ENCODE measurements around the gene PODNL1.
"Not testable (repeated sequence)": the region's sequence is repeated elsewhere in the genome, so short reads cannot be mapped to it uniquely, and the experiment has no call there.

PODNL1 gene

DNA sequence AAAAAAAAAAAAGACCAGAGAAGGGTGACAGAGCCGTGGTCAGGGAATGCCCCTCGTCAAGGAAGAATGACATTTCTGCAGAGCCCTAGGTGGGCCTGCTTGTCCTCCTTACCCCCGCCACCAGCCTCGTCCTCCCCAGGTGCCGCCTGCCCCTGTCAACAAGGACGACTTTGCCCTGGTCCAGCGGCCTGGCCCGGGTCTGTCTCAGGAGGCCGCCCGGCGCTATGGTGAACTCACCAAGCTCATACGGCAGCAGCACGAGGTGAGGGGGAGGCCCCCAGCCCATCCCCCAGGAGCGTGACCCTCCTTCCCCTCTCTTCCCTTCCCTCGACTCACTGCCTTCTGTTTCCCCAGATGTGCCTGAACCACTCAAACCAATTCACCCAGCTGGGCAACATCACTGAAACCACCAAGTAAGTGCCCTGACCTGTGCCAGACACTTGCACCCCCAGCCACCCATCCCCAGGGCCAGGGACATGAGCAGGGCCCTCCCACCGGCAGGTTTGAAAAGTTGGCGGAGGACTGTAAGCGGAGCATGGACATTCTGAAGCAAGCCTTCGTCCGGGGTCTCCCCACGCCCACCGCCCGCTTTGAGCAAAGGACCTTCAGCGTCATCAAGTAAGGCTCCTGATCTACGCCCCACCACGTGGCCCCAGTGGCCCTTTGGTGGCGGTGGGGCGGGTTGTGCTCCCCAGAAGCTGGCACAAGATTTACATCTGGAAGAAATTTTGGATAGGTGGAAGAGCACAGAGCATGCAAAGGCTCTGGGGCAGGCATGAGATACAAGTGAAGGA lies 14.8 kb downstream of the PODNL1 start:
- no peak for DNase-seq

DNA sequence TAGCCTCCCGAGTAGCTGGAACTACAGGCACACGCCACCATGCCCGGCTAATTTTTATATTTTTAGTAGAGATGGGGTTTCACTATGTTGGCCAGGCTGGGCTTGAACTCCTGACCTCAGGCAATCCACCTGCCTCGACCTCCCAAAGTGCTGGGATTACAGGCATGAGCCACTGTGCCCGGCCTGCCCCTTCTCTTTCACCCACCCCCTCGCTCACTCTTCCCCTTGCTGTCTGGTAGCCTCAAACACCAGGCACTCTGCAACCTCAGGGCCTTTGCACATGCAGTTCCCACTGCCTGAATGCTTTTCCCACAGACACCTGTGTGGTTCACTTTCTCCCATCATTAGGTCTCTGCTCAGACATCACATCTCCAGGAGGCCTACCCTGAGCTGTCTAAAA lies 16.1 kb downstream of the PODNL1 start:
- not testable (repeated sequence) for DNase-seq

DNA sequence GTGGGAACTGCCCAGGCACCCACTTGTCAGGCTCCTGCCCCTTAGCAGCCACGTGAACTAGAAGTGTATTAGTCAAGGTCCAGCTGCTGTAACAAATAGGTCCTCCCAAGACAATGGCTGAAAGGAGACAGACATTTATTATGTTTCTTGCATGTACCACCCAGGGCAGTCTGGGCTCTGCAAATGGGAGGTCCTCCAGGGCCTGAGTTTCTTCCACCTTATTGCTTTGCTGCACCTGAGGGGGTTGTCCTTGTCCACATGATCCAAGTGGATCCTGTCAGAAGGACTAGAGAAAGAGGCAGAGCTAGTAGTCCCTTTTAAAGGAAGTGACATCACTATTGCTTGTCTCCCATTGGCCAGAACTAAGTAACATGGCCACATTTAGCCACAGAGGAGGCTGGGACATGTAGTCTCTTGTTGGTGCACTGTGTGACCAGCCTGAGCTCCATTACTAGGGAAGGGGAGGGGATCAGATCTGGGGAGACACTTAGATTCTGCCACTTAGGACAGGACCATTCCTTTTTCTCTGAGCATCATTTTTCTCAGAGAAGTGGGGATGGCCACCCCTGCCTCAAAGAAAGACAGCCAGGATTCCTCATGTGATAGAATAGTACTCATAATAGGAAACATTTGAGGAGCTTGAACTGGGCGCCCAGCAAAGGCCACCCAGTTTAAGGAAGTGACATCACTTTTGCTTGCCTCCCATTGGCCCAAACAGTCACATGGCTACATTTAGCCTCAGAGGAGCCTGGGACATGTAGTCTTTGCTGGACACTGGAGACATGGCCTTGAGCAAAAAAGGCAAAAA lies 17.1 kb downstream of the PODNL1 start:
- DNase-seq, result peak; percentile 67 to 68

DNA sequence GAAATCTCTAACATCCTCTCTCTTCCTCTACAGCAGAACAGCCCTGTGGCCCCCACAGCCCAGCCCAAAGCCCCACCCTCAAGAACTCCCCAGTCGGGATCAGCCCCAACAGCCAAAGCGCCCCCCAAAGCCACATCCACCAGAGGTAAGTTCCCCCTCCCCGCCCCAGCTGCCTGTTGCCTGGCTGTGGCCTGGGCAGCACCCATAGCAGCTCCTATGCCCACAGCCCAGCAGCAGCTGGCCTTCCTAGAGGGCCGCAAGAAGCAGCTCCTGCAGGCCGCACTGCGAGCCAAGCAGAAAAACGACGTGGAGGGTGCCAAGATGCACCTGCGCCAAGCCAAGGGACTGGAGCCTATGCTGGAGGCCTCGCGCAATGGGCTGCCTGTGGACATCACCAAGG lies 17.7 kb downstream of the PODNL1 start:
- no peak for DNase-seq

DNA sequence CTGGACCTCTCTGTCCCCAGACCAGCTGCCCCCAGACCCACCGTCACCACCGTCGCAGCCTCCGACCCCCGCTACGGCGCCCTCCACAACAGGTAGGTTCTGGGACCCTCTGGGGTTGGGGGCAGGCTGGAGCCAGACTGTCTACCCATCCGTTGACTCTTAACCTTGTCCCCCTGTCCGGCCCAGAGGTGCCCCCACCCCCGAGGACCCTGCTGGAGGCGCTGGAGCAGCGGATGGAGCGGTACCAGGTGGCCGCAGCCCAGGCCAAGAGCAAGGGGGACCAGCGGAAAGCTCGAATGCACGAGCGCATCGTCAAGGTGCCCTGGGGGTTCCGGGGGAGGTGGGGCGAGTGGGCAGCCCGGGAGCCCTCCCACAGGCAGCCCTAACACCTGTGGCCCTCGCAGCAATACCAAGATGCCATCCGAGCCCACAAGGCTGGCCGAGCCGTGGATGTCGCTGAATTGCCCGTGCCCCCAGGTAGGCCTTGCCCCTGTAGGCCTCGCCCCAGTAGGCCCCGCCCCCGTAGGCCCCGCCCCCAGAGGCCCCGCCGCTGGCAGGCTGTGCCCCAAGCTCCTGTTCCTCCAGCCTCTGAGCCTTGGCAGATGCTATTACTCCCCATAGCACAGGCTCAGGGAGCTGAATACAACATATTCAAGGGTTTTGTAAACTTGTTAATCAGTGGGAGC lies 19.3 kb downstream of the PODNL1 start:
- DNase-seq, result no peak

DNA sequence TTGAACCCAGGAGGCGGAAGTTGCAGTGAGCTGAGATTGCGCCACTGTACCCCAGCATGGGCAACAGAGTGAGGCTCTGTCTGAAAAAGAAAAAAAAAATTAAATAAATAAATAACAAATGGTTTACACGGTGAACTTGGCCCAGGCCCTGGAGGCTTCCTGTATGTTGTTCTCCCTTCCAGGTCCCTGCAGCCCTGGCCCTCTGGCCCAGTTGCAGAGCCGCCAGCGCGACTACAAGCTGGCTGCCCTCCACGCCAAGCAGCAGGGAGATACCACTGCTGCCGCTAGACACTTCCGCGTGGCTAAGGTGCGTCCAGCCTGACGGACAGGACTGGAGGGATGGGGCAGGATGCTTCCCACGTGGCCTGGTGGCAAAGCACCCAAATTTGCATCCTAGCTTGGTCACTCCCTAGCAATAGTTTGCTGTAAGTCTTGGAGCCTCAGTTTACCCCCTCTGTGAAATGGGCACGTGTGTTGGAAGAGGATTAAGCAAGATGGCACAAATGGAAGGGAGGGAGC lies 20.3 kb downstream of the PODNL1 start:
- no peak for DNase-seq

DNA sequence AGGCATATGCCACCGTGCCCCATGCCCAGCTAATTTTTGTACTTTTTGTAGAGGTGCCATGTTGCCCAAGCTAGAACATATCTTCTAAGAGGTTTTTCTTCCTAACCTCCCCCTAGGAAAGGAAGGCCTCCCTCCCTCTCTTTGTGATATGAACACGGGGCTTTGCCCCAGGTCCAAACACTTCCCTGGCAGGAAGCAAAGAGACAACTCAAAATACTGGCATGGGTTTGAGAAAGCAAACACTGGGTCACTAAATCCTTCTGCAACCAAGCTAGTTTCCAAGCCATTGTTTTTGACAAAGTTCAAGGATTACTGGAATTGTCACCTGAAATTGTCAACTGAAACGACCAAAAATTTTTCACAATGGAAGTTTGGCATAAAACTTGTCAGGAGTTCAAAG lies 23.4 kb downstream of the PODNL1 start:
- DNase-seq, result no peak

DNA sequence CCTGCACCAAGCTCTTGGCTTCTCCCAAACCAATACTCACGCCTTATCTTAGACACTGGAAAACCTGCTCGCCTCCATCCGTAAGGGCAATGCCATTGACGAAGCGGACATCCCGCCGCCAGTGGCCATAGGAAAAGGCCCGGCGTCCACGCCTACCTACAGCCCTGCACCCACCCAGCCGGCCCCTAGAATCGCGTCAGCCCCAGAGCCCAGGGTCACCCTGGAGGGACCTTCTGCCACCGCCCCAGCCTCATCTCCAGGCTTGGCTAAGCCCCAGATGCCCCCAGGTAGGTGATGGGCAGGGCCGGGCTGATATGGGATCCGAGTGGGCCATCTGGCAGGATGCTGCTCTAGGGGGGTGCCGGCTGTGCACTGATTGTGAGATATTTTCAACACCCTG lies 24.9 kb downstream of the PODNL1 start:
- no peak for DNase-seq

DNA sequence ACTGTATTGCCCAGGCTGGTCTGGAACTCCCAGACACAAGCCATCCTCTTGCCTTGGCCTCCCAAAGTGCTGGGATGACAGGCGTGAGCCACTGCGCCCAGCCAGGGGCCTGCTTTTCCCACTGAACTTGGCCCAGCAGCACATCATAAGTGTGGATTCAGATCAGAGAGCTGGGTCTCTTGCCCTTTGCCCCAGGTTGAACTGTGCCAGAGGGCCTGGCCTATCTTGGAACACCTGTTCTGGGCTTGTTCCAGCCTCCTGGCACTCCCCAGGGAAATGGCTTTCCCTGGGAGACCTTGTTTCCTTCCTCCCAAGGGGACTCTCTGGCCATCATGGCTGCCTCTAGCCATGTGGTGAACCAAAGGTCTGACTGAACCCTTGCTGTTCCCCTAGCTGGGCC lies 28.8 kb downstream of the PODNL1 start:
- no peak for DNase-seq

DNA sequence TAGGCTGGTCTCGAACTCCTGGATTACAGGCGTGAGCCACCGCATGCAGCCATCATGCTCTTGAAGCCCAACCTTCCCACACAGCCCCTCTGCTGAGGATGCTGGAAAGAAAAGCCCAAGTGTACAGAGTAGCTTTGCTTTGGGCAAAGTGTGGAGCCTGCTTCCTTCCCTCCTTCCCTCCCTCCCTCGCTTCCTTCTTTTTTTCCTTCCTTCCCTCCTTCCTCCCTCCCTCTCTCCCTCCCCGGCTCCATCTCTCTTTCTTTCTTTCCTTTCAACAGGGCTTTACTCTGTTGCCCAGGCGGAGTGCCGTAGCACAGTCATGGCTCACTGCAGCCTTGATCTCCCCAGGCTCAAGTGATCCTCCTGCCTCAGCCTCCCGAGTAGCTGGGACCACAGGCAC lies 29.5 kb downstream of the PODNL1 start:
- no peak for DNase-seq

DNA sequence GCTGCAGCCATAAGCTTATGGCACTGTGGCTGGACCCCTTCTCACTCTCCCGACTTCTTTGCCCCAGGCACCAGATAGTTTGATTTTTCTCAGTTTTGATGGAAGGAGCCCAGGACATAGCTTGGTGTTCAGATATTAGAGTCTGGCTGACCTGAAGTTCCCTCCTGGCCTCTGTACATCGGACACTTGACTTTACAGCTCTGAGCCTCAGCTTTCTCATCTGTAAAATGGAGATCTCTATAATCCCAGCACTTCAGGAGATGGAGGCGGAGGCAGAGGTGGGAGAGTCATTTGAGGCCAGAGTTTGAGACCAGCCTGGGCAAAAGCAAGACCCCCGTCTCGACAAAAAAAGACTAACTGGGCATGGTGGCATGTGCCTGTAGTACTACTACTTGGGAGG lies 31.3 kb downstream of the PODNL1 start:
- no peak for DNase-seq

DNA sequence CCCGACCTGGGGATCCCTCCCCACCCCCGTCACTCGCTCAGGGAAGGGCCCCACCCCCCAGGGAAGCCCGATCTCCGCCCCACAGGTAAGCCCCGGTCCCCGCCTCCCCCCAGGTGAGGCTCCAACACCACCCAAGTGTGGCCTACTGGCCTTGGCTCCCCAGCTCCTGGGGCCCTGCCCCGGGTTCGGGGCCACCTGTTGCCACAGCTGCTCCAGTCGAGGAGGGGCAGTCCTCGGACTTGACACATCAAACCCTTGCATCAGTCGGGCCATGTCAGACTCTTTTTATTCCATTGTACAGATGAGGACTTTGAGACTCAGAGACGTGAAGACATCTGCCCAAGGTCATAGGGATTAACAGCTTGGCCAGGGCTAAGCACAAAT lies 31.7 kb downstream of the PODNL1 start:
- DNase-seq, result no peak

DNA sequence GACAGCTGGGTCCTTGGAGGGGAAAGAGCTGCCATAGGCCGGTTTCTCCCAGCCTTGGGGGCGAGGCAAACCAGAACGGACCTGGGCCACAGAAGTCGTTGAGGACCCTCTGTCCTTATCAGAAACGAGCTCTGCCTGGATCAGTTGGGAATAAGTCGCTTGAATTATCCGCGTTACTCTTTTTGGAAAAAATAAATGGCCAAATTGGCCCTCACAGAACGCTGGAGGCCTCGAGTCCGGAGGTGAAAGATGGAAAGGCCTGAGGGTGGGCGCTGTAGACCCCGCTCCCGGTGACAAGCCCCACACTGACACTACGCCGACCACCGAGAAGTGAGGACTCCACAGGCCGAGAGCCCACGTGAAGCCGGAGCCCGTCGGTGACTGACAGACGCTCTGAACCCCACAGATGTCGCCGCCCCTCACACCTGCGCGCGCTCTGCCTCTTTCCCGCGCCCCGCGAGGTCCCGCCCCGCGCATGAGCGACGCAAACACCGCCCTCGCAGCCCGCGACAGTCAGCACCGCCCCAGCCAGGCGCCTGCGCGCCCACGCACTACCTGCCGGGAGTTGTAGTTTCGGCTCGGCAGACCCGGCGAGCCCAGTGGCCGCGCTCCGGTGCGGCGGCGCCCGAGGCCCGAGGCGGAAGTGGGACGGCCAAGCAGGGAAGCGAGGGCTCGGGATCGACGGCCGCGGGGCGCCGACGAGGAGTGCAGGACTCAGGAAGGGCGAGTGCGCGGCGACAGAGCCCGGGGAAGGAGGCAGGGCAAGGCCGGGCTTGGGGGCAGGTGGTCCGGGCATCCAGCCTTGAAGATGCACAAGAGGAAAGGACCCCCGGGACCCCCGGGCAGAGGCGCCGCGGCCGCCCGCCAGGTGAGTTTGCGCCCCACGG lies 32.3 kb downstream of the PODNL1 start, which contains the start of the genes BRME1 and CC2D1A:
Gene BRME1, minus strand, starts transcription at position 484 of the 887 bp plus-strand sequence. CDS start 1,225 bp downstream, outside the sequence.
Gene CC2D1A, plus strand, starts transcription at position 568 of the 887 bp plus-strand sequence. Its CDS starts 241 bp downstream, at position 809.
- peak; percentile 84 for DNase-seq

DNA sequence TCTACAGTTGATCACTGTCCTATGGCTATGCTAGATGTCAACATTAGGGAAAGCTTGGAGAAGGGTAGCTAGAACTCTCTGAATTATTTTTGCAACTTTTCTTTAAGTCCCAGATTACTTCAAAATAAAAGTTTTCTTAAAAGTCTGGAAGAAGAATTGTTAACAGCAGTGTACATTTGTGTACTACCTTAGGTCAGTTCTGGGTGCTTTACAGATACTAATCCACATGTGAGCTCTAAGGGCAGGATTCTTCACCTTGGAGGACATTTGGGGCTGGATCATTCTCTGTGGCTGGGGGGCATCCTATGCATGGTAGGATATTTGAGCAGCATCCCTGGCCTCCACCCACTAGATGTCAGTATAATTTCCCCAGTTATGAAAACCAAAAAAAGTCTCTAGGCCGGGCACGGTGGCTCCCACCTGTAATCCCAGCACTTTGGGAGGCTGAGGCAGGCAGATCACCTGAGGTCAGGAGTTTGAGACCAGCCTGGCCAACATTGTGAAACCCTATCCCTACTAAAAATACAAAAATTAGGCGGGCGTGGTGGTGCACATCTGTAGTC lies 35.1 kb downstream of the PODNL1 start:
- peak; percentile 66 to 85 for DNase-seq

DNA sequence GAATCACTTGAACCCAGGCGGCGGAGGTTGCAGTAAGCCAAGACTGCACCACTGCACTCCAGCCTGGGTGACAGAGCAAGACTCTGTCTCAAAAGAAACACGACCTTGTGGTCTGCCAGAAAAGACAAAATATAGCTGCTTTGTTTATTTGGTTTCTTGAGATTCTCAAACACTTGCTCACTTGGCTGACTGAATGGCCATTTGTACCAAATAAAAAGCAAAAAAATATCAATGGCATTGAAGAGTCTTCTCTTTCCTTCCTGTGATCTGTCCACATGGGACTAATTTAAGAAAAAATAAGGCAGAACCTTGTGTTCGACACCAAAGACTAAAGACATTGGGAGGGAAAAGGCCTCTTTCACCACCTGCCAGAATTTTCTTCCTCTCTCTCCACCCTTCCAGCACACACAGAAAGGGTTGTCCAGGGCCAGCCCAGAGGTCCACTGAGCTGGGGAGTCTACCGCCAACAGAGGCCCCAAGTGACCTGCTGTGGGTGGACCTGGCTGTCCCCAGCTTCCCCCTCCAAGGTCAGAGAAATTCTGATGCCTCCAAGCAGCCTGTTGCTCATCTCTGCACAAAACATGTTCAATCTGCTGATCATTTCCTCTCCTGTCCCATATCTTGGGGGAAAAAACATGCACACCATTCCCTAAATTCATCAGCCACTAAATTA lies 38.2 kb downstream of the PODNL1 start:
- DNase-seq, result no peak

DNA sequence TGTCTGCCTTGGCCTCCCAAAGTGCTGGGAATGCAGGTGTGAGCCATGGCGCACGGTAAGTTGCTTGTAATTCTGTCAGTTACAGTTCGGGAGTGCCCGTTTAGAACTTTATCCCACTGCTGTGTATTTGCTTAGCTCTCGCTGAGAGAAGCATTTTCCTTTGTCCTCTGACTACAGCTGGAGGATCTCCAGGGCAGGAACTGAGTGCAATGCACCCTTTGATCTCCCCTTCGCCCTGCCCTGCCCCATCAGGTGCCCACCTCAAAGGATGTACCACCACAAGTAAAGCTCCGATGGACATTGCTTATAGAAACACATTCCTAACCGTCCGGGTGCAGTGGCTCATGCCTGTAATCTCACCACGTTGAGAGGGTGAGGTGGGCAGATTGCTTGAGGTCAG lies 38.8 kb downstream of the PODNL1 start:
- DNase-seq, result no peak

DNA sequence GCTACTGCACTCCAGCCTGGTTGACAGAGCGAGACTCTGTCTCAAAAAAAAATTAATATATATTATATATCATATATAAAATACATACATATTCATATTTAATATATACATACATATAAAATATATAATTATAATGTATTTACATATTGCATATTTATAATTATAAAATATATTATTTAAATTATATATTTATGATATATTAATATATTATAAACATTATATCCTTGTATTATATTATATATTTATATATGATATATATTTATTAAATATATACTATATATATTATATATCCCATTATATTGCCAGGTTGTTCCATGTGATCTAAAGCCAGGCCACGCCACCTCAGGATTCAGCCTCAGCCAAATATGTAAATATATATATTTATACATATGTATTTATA lies 42.0 kb downstream of the PODNL1 start:
- no peak for DNase-seq

DNA sequence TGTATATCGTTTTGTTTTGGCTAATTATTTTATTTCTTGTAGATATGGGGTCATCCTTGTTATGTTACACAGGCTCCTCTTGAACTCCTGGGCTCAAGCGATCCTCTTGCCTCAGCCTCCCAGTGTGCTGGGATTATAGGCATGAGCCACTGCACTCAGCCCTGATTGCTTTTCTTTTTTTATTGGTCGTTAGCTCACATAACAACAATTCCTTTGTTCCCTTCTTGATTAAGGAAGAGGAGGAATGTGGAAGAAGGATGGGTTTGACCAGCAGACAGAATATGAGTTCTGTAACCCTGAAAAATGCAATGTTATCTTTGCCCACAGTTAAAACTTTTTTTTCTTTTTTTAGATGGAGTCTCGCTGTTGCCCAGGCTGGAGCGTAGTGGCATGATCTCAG lies 43.7 kb downstream of the PODNL1 start:
- no peak for DNase-seq

DNA sequence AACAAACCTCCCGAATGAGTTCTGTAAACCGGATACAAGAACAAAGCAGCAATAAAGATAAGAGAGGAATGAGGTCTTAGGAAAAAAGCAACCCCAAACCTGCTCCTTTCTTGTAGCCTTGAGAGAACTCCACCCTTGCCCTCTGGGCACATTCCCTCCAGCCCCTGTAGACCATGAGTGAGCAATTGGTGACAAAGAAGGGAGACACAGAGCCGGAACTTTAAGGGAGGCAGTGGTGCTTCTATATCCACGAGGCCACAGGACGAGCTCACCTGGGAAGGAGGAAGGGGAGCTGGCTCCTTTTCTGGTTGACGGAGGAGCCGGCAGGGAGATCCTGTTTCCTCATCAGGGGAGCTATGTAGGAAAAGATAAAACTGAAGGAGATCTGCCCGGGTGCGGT lies 45.3 kb downstream of the PODNL1 start:
- DNase-seq, result no peak

DNA sequence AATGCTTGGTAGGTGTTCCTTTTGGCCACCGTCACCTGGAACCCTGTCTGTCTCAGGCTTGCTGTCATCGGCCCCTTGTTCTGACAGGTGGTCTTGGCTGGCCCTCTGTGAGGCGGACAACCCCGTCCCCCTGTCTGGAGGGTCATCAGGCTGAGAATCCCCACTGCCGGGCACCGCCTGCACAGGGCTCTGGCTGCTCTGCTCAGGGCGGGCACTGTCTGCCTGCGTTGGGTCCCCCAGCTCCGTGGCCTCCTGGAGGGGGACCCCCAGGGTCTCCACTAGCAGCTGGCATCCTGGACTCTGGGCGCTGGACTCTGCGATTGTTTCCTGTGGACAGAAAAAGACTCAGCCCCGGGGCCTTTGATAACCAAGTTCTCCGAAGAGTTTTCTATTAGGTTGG lies 48.1 kb downstream of the PODNL1 start:
- DNase-seq, result no peak

DNA sequence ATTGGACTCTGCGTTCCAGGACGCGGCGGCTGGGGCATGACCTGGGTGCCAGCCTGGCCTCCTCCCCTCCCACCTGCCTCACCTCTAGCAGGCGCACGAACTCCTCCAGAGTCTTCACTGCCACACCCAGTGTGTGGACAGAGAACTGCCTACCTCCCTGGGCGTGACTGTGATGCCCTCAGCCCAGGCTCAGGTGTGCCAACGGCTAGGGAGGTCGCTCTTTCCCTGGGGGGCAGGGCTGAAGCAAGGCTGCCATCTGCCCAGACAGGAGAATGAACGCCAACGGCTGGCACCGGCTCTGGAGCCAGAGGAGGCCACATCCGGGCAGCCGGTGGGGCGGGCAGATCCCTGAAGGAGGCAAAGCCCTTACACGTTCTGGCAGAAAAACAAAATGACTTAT lies 49.9 kb downstream of the PODNL1 start:
- DNase-seq, result no peak

All from Kasumi-1 (cell line).